Prostate gland (tissue), 2 donors: Measurements from ENCODE around the gene GNA15.

ENCODE experiments used
- POLR2A ChIP-seq: fragments of 450-650 bp; IDR thresholded peaks from one replicate; pipeline ENCODE4 v1.6.1; 2016; ENCODE audit warnings: antibody characterized with exemption, mild to moderate bottlenecking
- TF ChIP-seq, protein P1 (sequence below), 4 experiments: fragments of 200-600 bp in 2 of 4; fragments of 450-650 bp in 2 of 4; sonication (generic) in 2 of 4; IDR thresholded peaks; 1 replicate in 3 of 4; 2 replicates in 1 of 4; pipeline ENCODE4 v1.5.1; 2016 to 2019; ENCODE audit warnings: antibody characterized with exemption in 4 of 4, mild to moderate bottlenecking in 2 of 4, moderate library complexity in 2 of 4

DNA sequence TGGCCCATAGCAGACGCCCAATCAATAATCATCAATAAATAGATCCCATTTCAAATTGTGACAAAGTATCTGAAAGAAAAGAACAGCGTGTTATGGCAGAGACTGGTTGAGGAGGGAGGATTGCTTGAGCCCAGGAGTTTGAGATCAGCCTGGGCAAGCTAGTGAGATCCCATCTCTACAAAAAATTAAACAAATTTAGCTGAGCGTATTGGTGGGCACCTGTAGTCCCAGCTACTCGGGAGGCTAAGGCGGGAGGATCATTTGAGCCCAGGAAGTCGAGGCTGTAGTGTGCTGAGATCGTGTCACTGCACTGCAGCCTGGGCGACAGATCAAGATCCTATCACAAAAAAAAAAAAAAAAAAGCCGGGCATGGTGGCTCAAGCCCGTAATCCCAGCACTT, 48.1 kb upstream of the GNA15 start:
- TF ChIP-seq, protein P1, sequence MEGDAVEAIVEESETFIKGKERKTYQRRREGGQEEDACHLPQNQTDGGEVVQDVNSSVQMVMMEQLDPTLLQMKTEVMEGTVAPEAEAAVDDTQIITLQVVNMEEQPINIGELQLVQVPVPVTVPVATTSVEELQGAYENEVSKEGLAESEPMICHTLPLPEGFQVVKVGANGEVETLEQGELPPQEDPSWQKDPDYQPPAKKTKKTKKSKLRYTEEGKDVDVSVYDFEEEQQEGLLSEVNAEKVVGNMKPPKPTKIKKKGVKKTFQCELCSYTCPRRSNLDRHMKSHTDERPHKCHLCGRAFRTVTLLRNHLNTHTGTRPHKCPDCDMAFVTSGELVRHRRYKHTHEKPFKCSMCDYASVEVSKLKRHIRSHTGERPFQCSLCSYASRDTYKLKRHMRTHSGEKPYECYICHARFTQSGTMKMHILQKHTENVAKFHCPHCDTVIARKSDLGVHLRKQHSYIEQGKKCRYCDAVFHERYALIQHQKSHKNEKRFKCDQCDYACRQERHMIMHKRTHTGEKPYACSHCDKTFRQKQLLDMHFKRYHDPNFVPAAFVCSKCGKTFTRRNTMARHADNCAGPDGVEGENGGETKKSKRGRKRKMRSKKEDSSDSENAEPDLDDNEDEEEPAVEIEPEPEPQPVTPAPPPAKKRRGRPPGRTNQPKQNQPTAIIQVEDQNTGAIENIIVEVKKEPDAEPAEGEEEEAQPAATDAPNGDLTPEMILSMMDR (IDR thresholded peaks at IDR 0.05) = no peak
- TF ChIP-seq POLR2A = no peak
